ENCODE data around the gene MORN4.

- TF ChIP-seq CTCF (IDR thresholded peaks at IDR 0.05), result no peak
- no peak for TF ChIP-seq USF1 (IDR thresholded peaks at IDR 0.05; ENCODE audit: borderline replicate concordance, low read depth)
- no peak for TF ChIP-seq SIN3A (IDR thresholded peaks at IDR 0.05; ENCODE audit: borderline replicate concordance, low read depth, low read length)
- TF ChIP-seq POLR2AphosphoS5 (IDR thresholded peaks at IDR 0.05; ENCODE audit: low read depth, low read length), result no peak
- TF ChIP-seq JUND (IDR thresholded peaks at IDR 0.05), result no peak
- no peak for TF ChIP-seq ZBTB33 (IDR thresholded peaks at IDR 0.05; ENCODE audit: borderline replicate concordance, low read depth)
- no peak for TF ChIP-seq FOXJ3 (CRISPR knock-in tag; IDR thresholded peaks at IDR 0.05)
- no peak for TF ChIP-seq TAF1 (IDR thresholded peaks at IDR 0.05; ENCODE audit: borderline replicate concordance, low read depth, low read length)
- TF ChIP-seq GABPA (IDR thresholded peaks at IDR 0.05; ENCODE audit: low read depth), result no peak
- TF ChIP-seq EP300 (IDR thresholded peaks at IDR 0.05; ENCODE audit: borderline replicate concordance in 1 of 2, low read depth in 1 of 2, low read length in 1 of 2), result no peak
- no peak for TF ChIP-seq SMC3 (IDR thresholded peaks at IDR 0.05; ENCODE audit: low read depth, low read length)
- TF ChIP-seq RAD21 (IDR thresholded peaks at IDR 0.05; ENCODE audit: low read length), result no peak
- TF ChIP-seq MAX (IDR thresholded peaks at IDR 0.05; ENCODE audit: low read depth), result no peak
- no peak for TF ChIP-seq YY1 (IDR thresholded peaks at IDR 0.05; ENCODE audit: low read depth)
Observed at GRCh38 chr10:97570146-97570788, 63.0 kb downstream of the MORN4 start.
